NB4 (cell line): ENCODE measurements around the gene WNT1.

Source experiments
- POLR2A ChIP-seq: IDR thresholded peaks from 2 replicates; pipeline ENCODE4 v1.6.1; 2011; ENCODE audit warnings: mild to moderate bottlenecking; ENCODE audit not compliant: insufficient read length; ENCODE audit errors: extremely low read depth
- TF ChIP-seq, protein P1 (sequence below): IDR thresholded peaks from one replicate; pipeline ENCODE4 v1.5.1; 2012; ENCODE audit warnings: low read depth, low read length

DNA sequence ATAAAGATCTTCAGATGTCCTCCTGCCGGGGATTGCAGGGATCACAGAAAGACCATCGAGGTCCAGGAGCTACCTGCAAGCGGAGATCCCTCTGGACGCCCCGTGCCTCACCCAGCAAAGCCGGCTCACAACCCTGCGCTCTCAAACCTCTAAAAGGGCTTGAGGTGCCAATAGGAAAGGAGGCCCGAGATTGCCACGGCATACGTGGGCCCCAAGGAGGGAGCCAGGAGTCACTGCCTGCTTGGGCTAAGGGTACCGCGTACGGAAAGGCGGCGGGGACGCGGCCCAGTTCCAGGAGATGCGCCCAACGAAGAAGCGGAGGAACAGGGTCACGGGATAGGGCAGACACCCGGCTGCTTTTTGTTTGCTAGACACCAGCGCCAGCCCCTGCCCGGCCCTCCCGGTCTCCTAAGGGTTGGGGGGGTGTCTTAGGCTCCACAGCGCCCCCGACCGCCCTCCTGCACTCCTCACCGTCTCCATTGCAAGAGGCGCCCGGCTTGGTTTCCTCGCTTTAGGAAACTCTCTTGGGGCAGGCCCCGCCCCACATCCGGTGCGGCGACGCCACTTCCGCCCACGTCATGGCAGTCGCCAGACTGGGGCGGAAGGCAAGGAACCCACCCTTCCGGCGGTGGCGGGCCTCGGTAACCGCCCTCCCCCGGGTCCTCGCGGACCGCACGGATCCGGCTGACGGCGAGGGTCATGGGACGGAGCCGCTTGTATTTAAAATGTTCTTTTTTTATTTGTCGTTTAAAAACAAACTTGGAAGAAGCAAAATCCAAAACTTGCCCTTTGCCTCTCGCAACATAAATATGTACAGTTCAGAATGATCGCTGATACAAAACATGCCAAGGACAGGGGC lies 40.4 kb downstream of the WNT1 start, which contains the start of gene PRKAG1:
- TF ChIP-seq, protein P1, sequence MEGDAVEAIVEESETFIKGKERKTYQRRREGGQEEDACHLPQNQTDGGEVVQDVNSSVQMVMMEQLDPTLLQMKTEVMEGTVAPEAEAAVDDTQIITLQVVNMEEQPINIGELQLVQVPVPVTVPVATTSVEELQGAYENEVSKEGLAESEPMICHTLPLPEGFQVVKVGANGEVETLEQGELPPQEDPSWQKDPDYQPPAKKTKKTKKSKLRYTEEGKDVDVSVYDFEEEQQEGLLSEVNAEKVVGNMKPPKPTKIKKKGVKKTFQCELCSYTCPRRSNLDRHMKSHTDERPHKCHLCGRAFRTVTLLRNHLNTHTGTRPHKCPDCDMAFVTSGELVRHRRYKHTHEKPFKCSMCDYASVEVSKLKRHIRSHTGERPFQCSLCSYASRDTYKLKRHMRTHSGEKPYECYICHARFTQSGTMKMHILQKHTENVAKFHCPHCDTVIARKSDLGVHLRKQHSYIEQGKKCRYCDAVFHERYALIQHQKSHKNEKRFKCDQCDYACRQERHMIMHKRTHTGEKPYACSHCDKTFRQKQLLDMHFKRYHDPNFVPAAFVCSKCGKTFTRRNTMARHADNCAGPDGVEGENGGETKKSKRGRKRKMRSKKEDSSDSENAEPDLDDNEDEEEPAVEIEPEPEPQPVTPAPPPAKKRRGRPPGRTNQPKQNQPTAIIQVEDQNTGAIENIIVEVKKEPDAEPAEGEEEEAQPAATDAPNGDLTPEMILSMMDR: peak; percentile 47
- TF ChIP-seq POLR2A: peak; percentile 81
